Urothelium cell line (cell line): ENCODE data around the gene CEP19.
A peak's percentile ranks its signal among the peaks of the same experiment; 100 is the strongest.

Experiments
- DNase-seq: peaks from one replicate; pipeline ENCODE4 v3.0.0; 2011; ENCODE audit warnings: low spot score, mixed read lengths
- FAIRE-seq: peaks from 2 replicates; lab custom pipeline; 2011; peaks lifted over from hg19 to GRCh38; lab: Jason Lieb, UNC

CEP19 gene

DNA sequence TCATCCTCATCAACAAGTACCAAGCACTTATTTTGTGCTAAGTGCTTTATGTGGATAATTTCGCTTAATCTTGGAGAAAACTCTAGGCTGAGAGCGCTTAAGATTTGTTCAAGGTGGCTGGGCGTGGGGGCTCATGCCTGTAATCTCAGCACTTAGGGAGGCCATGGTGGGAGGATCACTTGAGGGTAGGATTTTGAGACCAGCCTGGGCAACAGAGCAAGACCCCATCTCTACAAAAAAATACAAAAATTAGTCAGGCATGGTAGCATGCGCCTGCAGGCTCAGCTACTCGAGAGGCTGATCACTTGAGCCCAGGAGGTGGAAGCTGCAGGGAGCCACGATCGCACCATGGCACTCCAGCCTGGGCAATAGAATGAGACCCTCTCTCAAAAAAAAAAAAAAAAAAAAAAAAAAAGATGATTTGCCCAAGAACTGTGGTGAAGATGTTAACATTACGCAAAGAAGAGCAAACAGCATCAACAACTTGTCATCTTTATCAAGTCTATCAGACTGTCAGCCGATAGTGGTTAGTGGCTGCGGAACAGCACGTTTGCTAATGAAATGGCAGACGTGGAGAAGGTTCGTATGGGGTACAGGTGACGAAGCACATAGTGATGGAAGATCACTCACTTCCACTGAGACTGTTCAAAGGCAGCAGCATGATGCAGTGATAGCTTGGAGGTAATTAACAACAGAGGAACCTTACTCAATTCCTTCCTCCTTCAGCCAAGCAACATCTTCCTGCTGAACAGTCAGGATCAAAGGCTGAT lies 44.8 kb downstream of the CEP19 start:
- no peak for FAIRE-seq

DNA sequence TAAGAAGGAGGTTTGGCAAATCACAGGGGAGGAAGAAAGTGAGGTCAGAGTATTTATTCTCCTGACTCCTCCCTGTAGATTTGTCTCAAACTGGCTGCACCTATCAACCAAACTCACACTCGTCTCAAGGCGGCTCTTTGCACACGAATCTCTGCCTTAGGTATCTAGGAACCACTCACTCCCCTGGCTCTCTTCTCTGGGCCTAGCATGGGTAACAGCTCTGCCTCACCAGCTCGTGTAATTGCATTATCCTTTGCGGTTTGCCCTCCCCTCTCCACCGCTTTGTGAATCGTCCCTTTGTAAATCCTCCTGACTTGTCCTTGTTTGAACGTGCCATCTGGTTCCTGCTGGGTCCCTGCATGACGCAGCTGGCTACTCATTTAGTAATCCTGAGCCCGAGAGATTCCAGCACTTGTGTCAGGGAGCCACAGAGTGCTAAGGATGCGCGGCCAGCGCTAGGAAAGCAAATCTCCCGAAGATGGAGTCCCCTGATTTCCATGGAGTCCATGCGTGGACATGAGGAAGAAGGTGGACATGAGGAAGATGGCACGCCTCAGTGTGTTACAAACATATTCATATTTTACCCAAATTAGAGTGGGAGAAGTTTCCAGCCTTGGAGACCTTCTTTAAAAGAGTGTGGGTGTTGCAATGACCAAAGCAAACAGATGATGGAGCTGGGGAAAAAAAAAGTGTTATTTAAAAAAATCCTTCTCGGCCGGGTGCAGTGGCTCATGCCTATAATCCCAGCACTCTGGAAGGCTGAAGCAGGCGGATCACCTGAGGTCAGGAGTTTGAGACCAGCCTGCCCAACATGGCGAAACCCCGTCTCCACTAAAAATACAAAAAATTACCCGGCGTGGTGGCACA lies 45.8 kb downstream of the CEP19 start:
- DNase-seq (peak; percentile 70), FAIRE-seq (peak; percentile 17)

More for the DNA sequence above, 44.8 kb downstream of the CEP19 start:
- DNase-seq = no peak

DNA sequence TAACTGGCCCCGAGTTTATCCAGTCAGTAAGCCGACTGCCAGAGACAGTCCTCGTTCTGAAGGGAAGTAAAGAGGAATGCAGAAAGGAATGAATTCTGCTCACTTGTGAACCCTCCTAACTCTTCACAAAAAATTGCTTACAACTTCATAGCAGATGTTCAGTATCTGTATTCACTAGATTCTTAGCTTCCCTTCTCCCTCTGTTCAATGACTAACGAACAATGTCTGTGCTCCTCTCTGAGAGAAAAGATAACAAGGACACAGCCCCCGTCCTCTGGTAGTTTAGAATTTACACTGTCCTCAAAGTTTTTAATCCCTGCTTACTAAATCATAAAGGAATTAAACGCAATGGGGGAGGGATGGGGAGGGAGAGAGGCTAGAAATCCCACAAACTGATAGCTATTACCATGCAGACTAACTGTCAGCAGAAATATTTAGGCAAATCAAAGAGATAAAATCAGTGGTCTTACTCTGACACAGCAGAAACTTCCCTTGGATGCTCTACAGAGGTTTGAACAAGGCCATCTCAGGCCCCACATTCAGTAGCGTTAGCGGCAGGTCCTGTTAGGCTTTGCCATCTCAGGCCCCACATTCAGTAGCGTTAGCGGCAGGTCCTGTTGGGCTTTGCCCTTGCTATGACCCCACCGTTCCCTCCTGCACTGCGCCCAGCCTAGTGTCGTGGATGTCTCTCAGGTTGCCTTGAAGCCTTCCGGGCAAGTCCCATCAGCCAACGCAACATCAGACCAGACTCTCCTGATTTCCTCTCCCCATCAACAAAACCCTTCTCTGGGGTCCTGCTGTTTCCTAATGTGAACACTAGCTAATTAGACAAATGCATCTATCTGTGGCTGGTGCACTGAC lies 49.1 kb downstream of the CEP19 start:
- DNase-seq (no peak), FAIRE-seq (no peak)

DNA sequence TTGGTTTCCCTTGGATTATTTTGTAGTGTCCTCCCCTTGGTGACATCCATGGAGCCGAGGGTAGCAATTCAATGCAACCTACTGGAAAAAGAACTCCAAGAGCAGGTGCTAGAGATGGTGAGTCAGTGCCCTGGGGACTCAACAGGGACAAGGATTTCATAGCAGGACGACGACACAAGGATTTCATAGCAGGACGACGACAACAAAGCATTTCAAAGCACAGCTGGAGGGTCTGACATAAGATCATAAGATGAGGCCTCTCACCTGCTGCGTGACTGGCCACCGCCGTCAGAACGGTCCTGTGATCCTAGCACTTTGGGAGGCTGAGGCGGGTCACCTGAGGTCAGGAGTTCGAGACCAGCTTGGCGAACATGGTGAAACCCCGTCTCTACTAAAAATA lies 50.0 kb downstream of the CEP19 start:
- DNase-seq (no peak), FAIRE-seq (no peak)

DNA sequence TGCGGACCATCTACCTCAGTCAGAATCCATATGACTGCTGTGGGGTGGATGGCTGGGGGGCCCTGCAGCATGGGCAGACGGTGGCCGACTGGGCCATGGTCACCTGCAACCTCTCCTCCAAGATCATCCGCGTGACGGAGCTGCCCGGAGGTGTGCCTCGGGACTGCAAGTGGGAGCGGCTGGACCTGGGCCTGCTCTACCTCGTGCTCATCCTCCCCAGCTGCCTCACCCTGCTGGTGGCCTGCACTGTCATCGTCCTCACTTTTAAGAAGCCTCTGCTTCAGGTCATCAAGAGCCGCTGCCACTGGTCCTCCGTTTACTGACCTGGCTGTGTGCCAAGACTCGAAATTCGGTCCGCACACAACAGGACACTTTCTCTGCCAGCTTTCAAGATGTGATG lies 50.6 kb downstream of the CEP19 start:
- DNase-seq = no peak
- FAIRE-seq = no peak

DNA sequence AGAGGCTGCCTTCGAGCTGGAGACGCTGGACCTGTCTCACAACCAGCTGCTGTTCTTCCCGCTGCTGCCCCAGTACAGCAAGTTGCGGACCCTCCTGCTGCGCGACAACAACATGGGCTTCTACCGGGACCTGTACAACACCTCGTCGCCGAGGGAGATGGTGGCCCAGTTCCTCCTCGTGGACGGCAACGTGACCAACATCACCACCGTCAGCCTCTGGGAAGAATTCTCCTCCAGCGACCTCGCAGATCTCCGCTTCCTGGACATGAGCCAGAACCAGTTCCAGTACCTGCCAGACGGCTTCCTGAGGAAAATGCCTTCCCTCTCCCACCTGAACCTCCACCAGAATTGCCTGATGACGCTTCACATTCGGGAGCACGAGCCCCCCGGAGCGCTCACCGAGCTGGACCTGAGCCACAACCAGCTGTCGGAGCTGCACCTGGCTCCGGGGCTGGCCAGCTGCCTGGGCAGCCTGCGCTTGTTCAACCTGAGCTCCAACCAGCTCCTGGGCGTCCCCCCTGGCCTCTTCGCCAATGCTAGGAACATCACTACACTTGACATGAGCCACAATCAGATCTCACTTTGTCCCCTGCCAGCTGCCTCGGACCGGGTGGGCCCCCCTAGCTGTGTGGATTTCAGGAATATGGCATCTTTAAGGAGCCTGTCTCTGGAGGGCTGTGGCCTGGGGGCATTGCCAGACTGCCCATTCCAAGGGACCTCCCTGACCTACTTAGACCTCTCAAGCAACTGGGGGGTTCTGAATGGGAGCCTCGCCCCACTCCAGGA lies 51.5 kb downstream of the CEP19 start:
- DNase-seq = no peak
- FAIRE-seq = no peak

DNA sequence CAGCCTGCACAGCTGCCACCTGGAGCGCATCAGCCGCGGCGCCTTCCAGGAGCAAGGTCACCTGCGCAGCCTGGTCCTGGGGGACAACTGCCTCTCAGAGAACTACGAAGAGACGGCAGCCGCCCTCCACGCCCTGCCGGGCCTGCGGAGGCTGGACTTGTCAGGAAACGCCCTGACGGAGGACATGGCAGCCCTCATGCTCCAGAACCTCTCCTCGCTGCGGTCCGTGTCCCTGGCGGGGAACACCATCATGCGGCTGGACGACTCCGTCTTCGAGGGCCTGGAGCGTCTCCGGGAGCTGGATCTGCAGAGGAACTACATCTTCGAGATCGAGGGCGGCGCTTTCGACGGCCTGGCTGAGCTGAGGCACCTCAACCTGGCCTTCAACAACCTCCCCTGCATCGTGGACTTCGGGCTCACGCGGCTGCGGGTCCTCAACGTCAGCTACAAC lies 52.1 kb downstream of the CEP19 start:
- FAIRE-seq = no peak
- DNase-seq = no peak
